SK-N-SH (cell line): ENCODE measurements around the gene WDR75. TPM values are rescaled to one million over a fixed set of nuclear protein-coding genes. Genes with fewer than 3 reads are reported as not detected.

ENCODE experiments used
- polyA plus RNA-seq, 3 experiments: library from polyadenylated mRNA; depleted of rRNA; stranded (reverse); fragments of >200 nt; gene quantifications; 2 replicates each; pipeline ENCODE4 v1.2.3, GENCODE V29; 2012

WDR75 gene
- polyA plus RNA-seq, 1 of the 3 experiments (the other 2 are of a cell fraction), result 25.6 TPM

Other genes with a start within 250 kb of the WDR75 start
- gene SLC40A1, start 139.3 kb downstream of the WDR75 start, polyA plus RNA-seq (2012; rRNA removed), result 1.8 and 2.1 TPM in 2 replicates
- 15.5 and 19.5 TPM in 2 replicates for gene ASNSD1, start 220.0 kb downstream of the WDR75 start, polyA plus RNA-seq (2012; rRNA removed)
- gene ANKAR, start 233.2 kb downstream of the WDR75 start, polyA plus RNA-seq (2012; rRNA removed), result 1.6 and 2.1 TPM in 2 replicates